ENCODE results near the gene RPS21. TPM values are rescaled to one million over a fixed set of nuclear protein-coding genes. Genes with fewer than 3 reads are reported as not detected.

RPS21 gene
- total RNA-seq, 2 experiments from 2014 or later = 2,995 to 3,072 TPM

DNA sequence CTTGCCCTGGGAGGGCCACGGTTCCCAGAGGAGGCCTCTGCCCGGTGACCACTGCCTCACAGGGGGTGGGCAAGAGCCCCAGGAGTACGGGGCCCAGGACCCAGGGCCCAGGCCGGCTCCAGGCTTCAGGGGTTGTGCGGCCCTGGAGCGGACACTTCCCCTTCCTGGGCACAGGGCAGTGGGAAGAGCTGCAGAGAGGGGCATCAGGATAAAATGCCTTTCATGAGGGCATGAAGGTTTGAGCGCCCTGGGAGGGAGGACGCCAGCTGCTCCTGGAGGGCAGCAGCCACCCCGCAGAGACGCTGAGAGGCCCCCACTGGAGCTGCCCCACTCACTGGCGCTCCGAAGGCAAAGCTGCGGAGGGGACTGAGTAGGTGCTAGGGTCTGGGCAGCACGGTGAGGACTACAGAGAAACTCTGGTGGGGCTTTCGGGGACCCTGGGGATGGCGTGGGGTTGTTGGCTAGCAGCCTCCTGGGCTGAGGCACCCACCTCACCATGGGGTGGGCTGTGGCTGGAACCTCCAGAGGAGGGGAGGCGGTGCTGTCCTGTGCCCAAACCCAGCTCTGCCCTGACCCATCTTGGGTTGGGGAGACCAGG, 30.2 kb upstream of the RPS21 start:
- H3K9me3 Mint-ChIP-seq = no peaks in the 10 kb centered on the region
- H3K27ac Mint-ChIP-seq = no peak overlapping the region
- H3K4me3 Mint-ChIP-seq = no peak overlapping the region
- no peaks in the 10 kb centered on the region for H3K4me1 Mint-ChIP-seq (ENCODE audit: low read depth)
- CTCF ChIA-PET = no interaction called here
- H3K27me3 Mint-ChIP-seq (ENCODE audit: low read depth) = peaks cover 3% of the 10 kb centered on the region
- DNase-seq = no peak
- intact Hi-C loops (cut with micrococcal nuclease) = no loop called here
- no peaks in the 10 kb centered on the region for H3K36me3 Mint-ChIP-seq (ENCODE audit: low read depth)

DNA sequence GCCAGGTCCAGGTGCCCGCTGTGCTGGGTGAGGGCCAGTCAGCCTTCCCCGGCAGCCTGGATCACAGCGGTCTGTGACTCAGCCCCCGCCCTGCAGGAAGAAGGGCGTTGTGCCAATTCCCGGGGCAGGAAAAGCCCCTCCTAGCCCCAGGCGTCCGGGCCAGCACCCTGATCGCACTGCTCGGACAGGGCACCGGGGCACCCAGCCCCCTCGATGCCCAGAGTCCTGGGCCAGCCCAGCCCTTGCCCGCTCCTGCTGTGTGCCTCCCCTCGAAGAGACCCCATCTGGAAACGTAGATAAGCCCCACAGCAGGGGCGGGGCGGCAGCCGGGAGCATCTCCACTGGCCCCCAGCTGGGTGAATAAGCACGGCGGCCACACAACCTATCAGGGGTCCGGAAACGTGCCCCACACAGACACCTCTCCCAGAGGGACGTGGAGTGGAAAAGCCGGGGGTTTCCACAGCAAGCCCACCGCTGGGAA, 29.7 kb upstream of the RPS21 start:
- Mint-ChIP-seq H3K27me3 (ENCODE audit: low read depth) (peaks cover 3% of the 10 kb centered on the region), H3K36me3 (ENCODE audit: low read depth) (no peaks in the 10 kb centered on the region), H3K4me1 (ENCODE audit: low read depth) (no peaks in the 10 kb centered on the region), H3K4me3 (no peak overlapping the region), H3K9me3 (no peaks in the 10 kb centered on the region), H3K27ac (no peak overlapping the region)
- no peak for DNase-seq
- intact Hi-C loops (cut with micrococcal nuclease) = no loop called here
- CTCF ChIA-PET = no interaction called here

DNA sequence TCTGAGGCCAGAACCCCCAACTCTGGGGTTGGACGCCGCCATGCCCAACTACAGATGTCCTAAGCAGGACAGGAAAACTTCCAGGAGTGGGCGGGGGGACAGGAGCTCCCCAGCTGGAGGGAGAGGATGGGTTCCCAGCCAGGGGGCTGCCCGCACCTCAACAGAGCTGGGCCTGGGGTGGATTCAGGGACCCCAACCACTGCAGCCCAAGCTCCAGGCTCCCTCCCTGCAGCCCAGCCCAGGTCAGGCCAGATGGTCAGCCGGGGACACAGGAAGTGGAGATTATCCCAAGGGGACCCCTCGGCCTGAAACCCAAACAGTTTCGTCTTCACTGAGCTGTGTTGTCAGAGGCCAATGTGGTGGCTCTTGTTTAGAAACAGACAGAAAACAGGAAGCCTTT, 29.2 kb upstream of the RPS21 start:
- no peak overlapping the region for H3K4me3 Mint-ChIP-seq
- peaks cover 3% of the 10 kb centered on the region for H3K27me3 Mint-ChIP-seq (ENCODE audit: low read depth)
- H3K36me3 Mint-ChIP-seq (ENCODE audit: low read depth) = no peaks in the 10 kb centered on the region
- no peaks in the 10 kb centered on the region for H3K9me3 Mint-ChIP-seq
- CTCF ChIA-PET = no interaction called here
- intact Hi-C loops (cut with micrococcal nuclease) = no loop called here
- no peak overlapping the region for H3K27ac Mint-ChIP-seq
- no peaks in the 10 kb centered on the region for H3K4me1 Mint-ChIP-seq (ENCODE audit: low read depth)
- DNase-seq = no peak

DNA sequence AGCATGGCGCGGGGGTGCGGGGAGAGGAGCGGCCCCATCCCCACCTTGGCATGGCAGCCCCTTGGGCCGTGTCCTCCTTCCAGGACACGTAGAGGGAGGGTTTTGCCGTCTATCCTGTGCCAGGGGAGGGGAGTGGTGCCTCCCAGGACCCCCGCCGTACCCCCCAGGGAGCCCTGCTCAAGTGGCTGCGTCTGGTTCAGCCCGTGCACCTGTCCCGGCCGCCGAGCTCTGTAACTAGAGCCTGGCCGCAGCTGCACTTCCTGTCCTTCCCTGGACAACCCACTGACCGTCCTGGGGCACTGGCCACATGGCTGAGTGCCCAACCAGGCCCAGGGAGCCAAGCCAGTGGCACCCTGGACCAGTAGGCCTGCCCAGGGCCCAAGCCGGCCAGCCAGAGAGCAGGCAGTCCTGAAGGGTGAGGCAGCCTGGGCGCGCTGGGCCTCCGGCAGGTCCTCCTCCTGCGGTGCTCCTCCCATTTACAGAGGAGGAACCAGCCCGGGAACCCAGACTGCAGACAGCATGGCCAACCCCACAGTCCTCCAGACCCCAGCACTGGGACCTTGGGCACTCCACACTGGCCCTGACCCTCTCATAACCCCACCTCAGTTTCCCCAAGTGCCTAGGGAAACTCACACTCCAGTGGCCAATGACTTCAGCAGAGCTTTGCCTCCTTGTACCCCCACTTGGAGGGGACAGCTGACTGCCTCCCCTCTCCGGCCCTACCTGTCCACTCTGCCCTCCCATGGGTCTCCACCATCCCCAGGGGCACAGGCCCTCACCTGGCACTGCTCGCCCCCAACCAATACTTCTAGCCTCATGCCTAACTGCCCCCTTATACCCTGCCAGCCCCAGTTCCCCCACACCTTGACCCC, 28.5 kb upstream of the RPS21 start:
- Mint-ChIP-seq H3K4me1 (ENCODE audit: low read depth) (no peaks in the 10 kb centered on the region), H3K27ac (no peak overlapping the region), H3K4me3 (no peak overlapping the region), H3K27me3 (ENCODE audit: low read depth) (peaks cover 5% of the 10 kb centered on the region), H3K36me3 (ENCODE audit: low read depth) (no peaks in the 10 kb centered on the region), H3K9me3 (no peaks in the 10 kb centered on the region)
- CTCF ChIA-PET = no interaction called here
- DNase-seq = no peak
- intact Hi-C loops (cut with micrococcal nuclease) = no loop called here

DNA sequence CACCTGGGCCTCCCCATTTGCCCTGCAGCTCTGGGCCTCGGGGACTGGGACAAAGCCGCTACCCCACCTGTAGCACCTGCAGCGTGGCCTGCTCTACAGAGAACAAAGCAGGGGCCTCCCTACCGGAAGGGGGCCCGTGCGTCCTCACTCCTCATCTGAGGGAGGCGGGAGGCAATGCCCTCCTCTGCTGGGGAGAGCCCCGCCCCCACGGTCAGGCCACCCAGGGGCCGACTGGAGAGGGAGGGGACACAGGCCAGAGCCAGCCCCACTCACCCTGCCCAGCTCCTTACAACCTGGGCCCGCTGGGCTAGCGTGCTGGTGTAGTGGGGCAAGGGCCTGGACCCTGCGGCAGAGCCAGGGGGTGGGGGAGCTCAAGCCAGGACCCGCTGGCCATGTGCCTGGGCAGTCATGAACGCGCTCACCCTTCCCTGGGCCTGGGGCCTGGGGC, 27.8 kb upstream of the RPS21 start:
- H3K9me3 Mint-ChIP-seq = no peaks in the 10 kb centered on the region
- H3K27ac Mint-ChIP-seq = no peak overlapping the region
- no peak overlapping the region for H3K4me3 Mint-ChIP-seq
- peaks cover 8% of the 10 kb centered on the region for H3K27me3 Mint-ChIP-seq (ENCODE audit: low read depth)
- no peaks in the 10 kb centered on the region for H3K4me1 Mint-ChIP-seq (ENCODE audit: low read depth)
- CTCF ChIA-PET = no interaction called here
- no peaks in the 10 kb centered on the region for H3K36me3 Mint-ChIP-seq (ENCODE audit: low read depth)
- intact Hi-C loops (cut with micrococcal nuclease) = no loop called here
- DNase-seq = no peak

DNA sequence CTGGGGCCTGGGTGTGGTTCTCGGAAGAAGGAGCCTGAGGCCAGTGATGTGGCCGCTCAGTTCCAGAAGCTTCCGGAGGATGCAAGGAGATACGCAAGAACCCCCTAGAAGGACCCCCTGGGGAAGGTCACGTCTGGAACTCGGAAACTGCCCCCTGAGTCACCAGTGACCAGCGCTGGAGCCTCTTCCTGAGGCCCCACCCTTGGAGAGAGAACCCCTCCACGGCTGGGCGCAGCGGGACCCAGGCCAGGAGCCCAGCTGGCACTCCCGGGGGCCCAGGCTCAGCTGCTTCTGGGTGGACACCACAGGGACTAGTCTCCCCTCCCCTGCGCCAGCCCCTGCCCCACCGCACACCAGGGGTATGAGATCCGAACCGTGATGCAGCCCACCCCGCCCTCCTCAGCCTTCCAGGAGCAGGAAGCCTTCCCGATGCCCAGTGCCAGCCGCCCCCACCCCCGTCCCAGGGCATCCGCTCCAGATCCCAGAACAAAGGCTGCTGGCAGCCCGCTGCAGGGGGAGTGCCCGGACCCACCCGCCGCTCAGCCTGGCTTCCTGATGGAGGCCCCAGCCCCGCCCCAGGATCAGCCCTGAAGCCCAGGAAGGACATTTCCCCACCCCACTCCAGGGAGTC, 27.3 kb upstream of the RPS21 start:
- Mint-ChIP-seq H3K4me3 (no peak overlapping the region), H3K27me3 (ENCODE audit: low read depth) (peaks cover 8% of the 10 kb centered on the region), H3K4me1 (ENCODE audit: low read depth) (no peaks in the 10 kb centered on the region), H3K36me3 (ENCODE audit: low read depth) (no peaks in the 10 kb centered on the region), H3K9me3 (no peaks in the 10 kb centered on the region), H3K27ac (no peak overlapping the region)
- intact Hi-C loops (cut with micrococcal nuclease) = no loop called here
- CTCF ChIA-PET = no interaction called here
- no peak for DNase-seq

DNA sequence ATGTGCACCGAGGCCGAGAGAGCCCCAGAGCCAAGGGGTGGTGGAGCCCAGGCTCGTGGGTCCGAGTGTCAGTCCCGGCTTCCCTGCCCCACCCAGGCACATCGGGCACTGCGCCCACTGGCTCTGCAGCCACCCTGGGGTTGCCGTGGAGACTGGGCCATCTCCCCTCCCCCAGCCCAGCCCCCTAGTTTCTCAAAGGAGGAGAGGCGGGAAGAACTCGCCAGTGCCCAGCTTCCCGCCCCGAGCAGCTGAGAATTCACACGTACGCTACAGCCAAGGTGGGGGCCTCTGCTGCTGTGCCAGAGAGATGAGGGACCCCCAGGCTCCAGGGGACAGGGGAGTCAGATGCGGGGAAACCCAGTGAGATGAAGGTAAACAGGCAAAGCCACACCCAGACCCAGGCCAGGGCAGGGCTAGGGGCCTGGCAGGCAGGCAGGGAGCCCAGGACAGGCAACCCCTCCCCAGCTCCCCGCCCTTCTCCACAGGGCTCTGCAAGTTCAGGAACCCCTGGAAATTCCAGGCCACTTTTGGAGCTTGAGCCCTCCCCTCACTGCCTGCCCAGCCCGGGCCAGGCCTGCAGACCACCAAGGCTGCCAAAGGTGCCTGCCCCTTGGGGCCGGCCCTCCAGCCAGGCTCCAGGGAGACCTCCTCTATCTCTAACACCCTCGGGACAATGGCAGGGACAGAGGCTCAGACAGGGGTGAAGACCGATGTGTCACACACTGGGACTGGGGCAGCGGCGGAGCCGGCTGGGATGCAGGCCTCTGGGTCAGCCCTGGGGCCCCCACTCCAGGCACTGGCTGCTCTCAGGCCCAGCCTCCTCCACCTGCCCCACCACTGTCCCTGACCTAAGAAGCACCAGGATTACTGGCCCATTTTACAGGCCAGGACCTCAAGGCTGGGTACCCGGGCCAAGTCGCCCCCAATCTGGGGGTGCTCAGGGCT, 25.8 kb upstream of the RPS21 start:
- Mint-ChIP-seq H3K4me3 (no peak overlapping the region), H3K4me1 (ENCODE audit: low read depth) (no peaks in the 10 kb centered on the region), H3K27ac (no peak overlapping the region), H3K9me3 (no peaks in the 10 kb centered on the region), H3K36me3 (ENCODE audit: low read depth) (no peaks in the 10 kb centered on the region), H3K27me3 (ENCODE audit: low read depth) (peaks cover 14% of the 10 kb centered on the region)
- CTCF ChIA-PET = no interaction called here
- DNase-seq = no peak
- intact Hi-C loops (cut with micrococcal nuclease) = no loop called here

DNA sequence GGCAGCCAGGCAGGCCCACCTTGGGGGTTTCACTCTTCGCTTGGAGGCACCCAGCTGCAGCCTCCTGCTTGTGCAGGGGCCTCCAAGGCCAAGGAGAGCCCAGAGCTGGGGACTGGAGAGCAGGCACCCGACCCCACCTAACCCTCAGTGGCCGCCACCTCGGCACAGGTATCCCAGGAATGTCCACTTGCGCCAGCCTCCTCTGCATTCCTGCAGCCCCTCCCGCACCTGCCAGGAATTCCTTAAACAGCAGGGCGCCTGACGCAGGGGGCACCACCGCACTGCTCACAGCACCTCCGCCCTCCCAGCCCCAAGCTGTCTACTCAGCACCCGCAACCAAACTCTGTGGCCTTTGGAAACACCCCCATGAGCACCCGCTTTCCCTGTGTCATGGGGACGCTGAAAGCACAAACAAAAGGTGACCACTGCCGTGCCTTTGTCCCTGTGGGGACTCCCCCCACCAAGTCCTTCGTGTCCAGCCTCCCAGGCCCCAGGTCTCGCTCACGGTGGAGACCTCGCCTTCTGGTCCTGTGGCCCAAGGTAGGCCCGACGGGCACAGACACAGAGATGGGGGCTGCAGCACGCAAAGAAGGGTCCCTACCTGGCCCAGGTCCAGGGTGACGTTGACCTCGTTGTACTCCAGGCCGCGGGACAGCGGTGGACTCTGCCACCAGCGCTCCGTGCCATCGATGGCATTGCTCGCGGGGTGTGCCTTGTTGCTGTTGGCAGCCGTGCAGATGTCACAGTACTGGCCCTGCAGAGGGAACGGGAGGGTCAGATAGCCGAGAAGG, 24.9 kb upstream of the RPS21 start:
- no peak for DNase-seq
- CTCF ChIA-PET = no interaction called here
- intact Hi-C loops (cut with micrococcal nuclease) = no loop called here
- H3K36me3 Mint-ChIP-seq (ENCODE audit: low read depth) = no peaks in the 10 kb centered on the region
- H3K4me1 Mint-ChIP-seq (ENCODE audit: low read depth) = no peaks in the 10 kb centered on the region
- H3K27me3 Mint-ChIP-seq (ENCODE audit: low read depth) = peaks cover 11% of the 10 kb centered on the region
- H3K4me3 Mint-ChIP-seq = no peak overlapping the region
- no peak overlapping the region for H3K27ac Mint-ChIP-seq
- H3K9me3 Mint-ChIP-seq = no peaks in the 10 kb centered on the region

DNA sequence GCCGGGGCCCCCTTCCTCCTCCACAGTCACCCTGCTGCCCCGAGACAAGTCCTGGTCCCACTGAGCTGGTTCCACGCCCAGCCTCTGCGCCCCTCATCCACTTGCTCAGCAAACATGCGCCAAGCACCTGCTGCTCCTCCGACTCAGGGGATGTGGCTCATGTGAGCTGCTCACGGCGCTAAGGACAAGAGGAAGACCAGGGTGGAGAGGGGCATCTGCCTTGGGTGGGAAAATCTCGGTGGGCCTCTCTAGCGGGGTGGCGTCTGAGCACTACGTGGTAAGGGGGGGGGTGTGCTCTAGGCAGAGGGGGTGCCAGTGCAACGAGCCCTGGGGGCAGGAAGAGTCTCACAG, 24.3 kb upstream of the RPS21 start:
- DNase-seq = no peak
- no peaks in the 10 kb centered on the region for H3K36me3 Mint-ChIP-seq (ENCODE audit: low read depth)
- no peaks in the 10 kb centered on the region for H3K9me3 Mint-ChIP-seq
- intact Hi-C loops (cut with micrococcal nuclease) = no loop called here
- peaks cover 11% of the 10 kb centered on the region for H3K27me3 Mint-ChIP-seq (ENCODE audit: low read depth)
- no peak overlapping the region for H3K4me3 Mint-ChIP-seq
- H3K27ac Mint-ChIP-seq = no peak overlapping the region
- no peaks in the 10 kb centered on the region for H3K4me1 Mint-ChIP-seq (ENCODE audit: low read depth)
- CTCF ChIA-PET = no interaction called here

DNA sequence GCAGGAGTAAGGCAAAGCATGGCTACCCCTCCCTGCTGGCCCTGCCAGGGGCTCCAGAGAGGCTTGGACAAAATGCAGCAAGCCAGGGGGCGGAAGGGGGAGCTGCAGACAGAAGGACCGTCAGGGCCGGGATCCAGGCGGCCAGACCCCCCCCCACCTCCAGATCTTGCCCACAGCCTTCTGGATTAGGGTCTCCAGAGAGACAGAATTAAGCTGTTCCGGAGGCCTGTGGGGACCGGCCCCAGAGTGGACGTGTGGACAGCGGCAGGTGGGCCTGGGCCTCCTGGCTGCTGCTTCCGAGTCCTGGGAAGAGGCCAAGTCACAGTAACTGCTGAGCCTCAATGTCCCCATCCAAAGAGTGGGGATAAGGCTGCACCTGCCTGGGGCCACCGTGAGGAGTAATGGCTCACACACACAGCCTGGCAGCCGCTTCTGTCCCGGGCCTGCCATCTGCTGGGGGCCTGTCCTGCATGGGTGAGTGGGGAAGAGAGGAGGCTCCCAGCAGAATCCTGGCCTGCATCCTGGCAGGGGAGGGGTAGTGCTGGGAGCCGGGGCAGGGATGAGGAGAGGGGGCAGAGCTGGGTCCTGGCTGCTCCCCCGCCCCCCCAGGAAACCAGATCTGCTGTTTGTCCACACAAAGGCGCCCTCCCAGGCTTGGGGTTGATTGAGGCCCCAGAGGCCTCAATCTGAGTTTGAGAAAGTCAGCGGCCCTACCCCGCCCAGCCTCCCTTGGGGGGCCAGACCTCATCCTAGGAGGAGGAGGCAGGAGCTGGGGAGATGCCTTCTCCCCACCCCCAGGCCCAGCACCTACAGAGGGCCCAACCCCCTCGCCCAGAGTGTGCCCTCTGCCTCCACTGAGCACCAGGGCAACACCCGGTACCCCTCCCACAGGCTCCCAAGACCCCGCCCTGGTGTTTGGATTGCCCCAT, 23.6 kb upstream of the RPS21 start:
- Mint-ChIP-seq H3K4me3 (no peak overlapping the region), H3K36me3 (ENCODE audit: low read depth) (no peaks in the 10 kb centered on the region), H3K27ac (no peak overlapping the region), H3K9me3 (no peaks in the 10 kb centered on the region), H3K27me3 (ENCODE audit: low read depth) (peaks cover 11% of the 10 kb centered on the region), H3K4me1 (ENCODE audit: low read depth) (peaks cover under 1% of the 10 kb centered on the region)
- CTCF ChIA-PET = no interaction called here
- intact Hi-C loops (cut with micrococcal nuclease) = no loop called here
- no peak for DNase-seq
